Measurements from ENCODE around the gene RPS21. TPM values are rescaled to one million over a fixed set of nuclear protein-coding genes. Genes with fewer than 3 reads are reported as not detected.

Gene RPS21
- total RNA-seq, 1 donor from 2014 or later: 5,743 TPM

DNA sequence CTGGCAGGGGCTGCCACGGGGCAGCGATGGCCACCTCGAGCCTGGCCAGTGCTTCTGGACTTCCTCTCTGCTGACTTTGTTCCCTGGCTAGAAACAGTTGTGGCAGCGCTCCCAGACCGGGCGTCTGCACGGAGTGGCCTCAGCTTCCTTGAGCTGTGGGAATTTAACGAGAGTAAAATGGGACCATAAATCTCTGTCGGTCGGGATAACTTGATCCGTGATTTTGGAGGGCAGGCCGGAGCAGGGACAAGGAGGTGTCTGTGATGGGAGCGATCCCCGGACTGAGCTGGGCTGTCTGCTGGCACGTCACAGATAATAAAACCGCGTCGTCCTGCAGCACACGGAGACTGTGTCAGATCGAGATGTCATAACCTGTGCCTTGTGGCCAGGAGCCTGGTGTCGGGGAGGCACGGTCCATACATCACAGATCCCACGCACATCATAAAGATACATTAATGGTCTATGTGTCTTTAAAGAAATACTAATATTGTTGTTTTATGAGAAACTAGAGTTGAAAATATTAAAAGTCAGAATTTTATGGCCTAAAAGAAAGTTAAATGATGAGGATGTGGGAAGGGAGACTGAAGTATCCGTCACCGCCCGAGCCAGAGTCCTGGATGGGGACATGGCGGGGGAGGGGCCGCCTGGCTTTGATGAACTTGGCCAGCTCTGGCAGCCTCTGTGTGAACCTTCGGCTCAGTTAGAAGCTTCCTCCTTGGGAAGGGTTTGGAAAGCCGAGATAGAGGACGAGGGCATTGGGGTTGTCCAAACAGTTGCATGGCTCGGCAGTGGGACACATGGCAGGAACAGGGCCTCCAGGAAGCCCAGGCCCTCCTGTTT is 47.0 kb downstream of the RPS21 start:
- no peak overlapping the region for H3K4me3 ChIP-seq (ENCODE audit: low read depth, low read length)
- TF ChIP-seq, protein P1, sequence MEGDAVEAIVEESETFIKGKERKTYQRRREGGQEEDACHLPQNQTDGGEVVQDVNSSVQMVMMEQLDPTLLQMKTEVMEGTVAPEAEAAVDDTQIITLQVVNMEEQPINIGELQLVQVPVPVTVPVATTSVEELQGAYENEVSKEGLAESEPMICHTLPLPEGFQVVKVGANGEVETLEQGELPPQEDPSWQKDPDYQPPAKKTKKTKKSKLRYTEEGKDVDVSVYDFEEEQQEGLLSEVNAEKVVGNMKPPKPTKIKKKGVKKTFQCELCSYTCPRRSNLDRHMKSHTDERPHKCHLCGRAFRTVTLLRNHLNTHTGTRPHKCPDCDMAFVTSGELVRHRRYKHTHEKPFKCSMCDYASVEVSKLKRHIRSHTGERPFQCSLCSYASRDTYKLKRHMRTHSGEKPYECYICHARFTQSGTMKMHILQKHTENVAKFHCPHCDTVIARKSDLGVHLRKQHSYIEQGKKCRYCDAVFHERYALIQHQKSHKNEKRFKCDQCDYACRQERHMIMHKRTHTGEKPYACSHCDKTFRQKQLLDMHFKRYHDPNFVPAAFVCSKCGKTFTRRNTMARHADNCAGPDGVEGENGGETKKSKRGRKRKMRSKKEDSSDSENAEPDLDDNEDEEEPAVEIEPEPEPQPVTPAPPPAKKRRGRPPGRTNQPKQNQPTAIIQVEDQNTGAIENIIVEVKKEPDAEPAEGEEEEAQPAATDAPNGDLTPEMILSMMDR (IDR thresholded peaks at IDR 0.05; ENCODE audit: insufficient read depth, low read length, poor library complexity, severe bottlenecking): no peak
- H3K27me3 ChIP-seq (ENCODE audit: control insufficient read depth, insufficient read depth, low read length): peaks cover 47% of the 10 kb centered on the region

DNA sequence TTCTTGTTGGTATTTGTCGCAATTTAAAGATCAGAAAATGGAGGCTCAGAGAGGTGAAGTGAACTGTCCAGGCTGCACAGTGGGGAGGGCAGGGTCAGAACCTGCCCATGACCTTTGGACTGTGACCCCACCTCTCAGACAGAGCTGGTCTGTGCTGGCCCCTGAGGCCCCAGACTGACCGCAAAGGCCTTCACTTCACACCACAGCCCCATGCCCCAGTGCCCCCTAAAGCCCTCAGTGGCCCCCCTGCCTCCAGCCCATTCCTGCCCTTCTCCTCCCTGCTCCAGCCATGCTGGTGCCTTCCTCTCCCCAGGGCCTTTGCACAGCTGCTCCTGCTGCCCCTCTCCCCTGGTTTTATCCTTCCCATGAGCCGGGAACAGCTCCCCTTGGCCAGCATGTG is 49.8 kb downstream of the RPS21 start:
- H3K4me3 ChIP-seq (ENCODE audit: low read depth, low read length): no peak overlapping the region
- H3K36me3 ChIP-seq (ENCODE audit: control insufficient read depth, insufficient read depth, low read length): no peaks in the 10 kb centered on the region
- peaks cover 48% of the 10 kb centered on the region for H3K27me3 ChIP-seq (ENCODE audit: control insufficient read depth, insufficient read depth, low read length)
- TF ChIP-seq, protein P1 (IDR thresholded peaks at IDR 0.05; ENCODE audit: insufficient read depth, low read length, poor library complexity, severe bottlenecking): no peak
- no peak for DNase-seq (ENCODE audit: low read depth)

More for the DNA sequence above, 47.0 kb downstream of the RPS21 start:
- H3K36me3 ChIP-seq (ENCODE audit: control insufficient read depth, insufficient read depth, low read length): no peaks in the 10 kb centered on the region
- DNase-seq (ENCODE audit: low read depth): no peak

DNA sequence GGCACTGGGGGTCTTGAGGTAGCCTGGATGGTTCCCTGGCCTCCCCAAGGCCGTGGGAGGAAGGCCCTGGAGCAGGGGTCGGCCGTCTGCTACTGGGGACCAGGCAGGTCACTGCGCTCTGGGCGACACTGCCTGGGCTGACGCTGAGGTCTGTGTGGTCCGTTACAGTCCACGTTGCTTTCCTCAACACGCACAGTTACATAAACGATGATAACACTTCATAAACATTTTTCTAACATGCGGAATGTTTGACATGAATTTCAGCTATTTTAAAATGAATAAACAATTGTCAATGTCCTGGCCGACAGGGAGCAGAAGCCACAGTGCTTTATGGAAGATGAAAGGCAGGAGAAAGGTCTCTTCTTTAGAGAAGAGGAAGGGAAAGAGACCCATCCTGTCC is 50.6 kb downstream of the RPS21 start:
- no peak overlapping the region for H3K4me3 ChIP-seq (ENCODE audit: low read depth, low read length)
- DNase-seq (ENCODE audit: low read depth): no peak
- H3K27me3 ChIP-seq (ENCODE audit: control insufficient read depth, insufficient read depth, low read length): peaks cover 47% of the 10 kb centered on the region
- H3K36me3 ChIP-seq (ENCODE audit: control insufficient read depth, insufficient read depth, low read length): no peaks in the 10 kb centered on the region
- TF ChIP-seq, protein P1 (IDR thresholded peaks at IDR 0.05; ENCODE audit: insufficient read depth, low read length, poor library complexity, severe bottlenecking): no peak

- Histone ChIP-seq H3K36me3 (ENCODE audit: control insufficient read depth, insufficient read depth, low read length) (no peaks in the 10 kb centered on the region), H3K4me3 (ENCODE audit: low read depth, low read length) (no peak overlapping the region), H3K27me3 (ENCODE audit: control insufficient read depth, insufficient read depth, low read length) (peaks cover 43% of the 10 kb centered on the region)
- TF ChIP-seq, protein P1 (IDR thresholded peaks at IDR 0.05; ENCODE audit: insufficient read depth, low read length, poor library complexity, severe bottlenecking): no peak
- no peak for DNase-seq (ENCODE audit: low read depth)
These were observed 51.0 kb downstream of the RPS21 start for GRCh38 chr20:62437927-62438326.

Other genes with a start within 250 kb of the RPS21 start
- 412 and 420 TPM in 2 replicates for gene PSMA7, start 243.7 kb upstream of the RPS21 start, total RNA-seq
- gene SS18L1, start 243.3 kb upstream of the RPS21 start, total RNA-seq: 9.6 and 15.9 TPM in 2 replicates
- gene MTG2, start 204.1 kb upstream of the RPS21 start, total RNA-seq: 19.5 and 31.9 TPM in 2 replicates
- gene HRH3, start 166.8 kb upstream of the RPS21 start, total RNA-seq: not detected in 2 replicates
- 26.5 and 30.3 TPM in 2 replicates for gene OSBPL2, start 148.6 kb upstream of the RPS21 start, total RNA-seq
- 193 and 216 TPM in 2 replicates for gene ADRM1, start 84.1 kb upstream of the RPS21 start, total RNA-seq
- 359 and 455 TPM in 2 replicates for gene LAMA5, start 19.8 kb upstream of the RPS21 start, total RNA-seq
- gene CABLES2, start 20.2 kb downstream of the RPS21 start, total RNA-seq: 6.9 and 8.1 TPM in 2 replicates
- gene RBBP8NL, start 40.4 kb downstream of the RPS21 start, total RNA-seq: 0.34 TPM in 1 of 2 replicates, not detected in the other
- 0.27 TPM in 1 of 2 replicates, not detected in the other for gene GATA5, start 88.9 kb downstream of the RPS21 start, total RNA-seq

All from kidney epithelial cell (primary cell).